ENCODE results near the gene PPT2. TPM values are rescaled to one million over a fixed set of nuclear protein-coding genes. Genes with fewer than 3 reads are reported as not detected.

PPT2 gene
- total RNA-seq, 1 experiment from 2014 or later: 14.4 TPM

- no peak within 1 kb of the TSS for H2AFZ ChIP-seq (ENCODE audit: low read length)
Observed at GRCh38 chr6:32151863-32152768, 1.8 kb upstream of the PPT2 start, which contains the start of gene PRRT1. Gene PRRT1 (minus strand): TSS chr6:32151939. CDS start chr6:32151827, 112 bp downstream.

GRCh38 chr6:32152769-32153563 is 975 bp upstream of the PPT2 start:
- Histone ChIP-seq H3K27me3 (ENCODE audit: low read length) (no peaks in the 10 kb centered on the region), H2AFZ (ENCODE audit: low read length) (no peak overlapping the region), H3K9me3 (ENCODE audit: low read length) (no peaks in the 10 kb centered on the region), H3K9me2 (replicated peaks; ENCODE audit: insufficient read depth, low read length) (no peaks in the 10 kb centered on the region), H3K4me1 (ENCODE audit: low read length) (peaks cover 22% of the 10 kb centered on the region), H3K4me2 (ENCODE audit: low read depth, low read length, poor library complexity, severe bottlenecking) (peak overlapping the region; percentile 80), H3K27ac (ENCODE audit: low read length) (no peak overlapping the region), H4K20me1 (ENCODE audit: insufficient read depth, low read depth, low read length) (no peaks in the 10 kb centered on the region), H3K79me2 (ENCODE audit: low read length) (peaks cover 10% of the 10 kb centered on the region; the same call in 1 of the 2 replicates), H3K36me3 (ENCODE audit: insufficient read depth, low read length) (peaks cover 4% of the 10 kb centered on the region; the same call in 1 of the 2 replicates), H3K4me3 (ENCODE audit: low read length) (peak overlapping the region; percentile 74; the same call in 1 of the 2 replicates), H3K9ac (ENCODE audit: low read length) (peak overlapping the region; percentile 80)
- no peak for DNase-seq

More at GRCh38 chr6:32151863-32152768, 1.8 kb upstream of the PPT2 start, which contains the start of gene PRRT1:
- H3K79me2 ChIP-seq (ENCODE audit: low read length): peaks cover 10% of the 10 kb centered on the region; the same call in 1 of the 2 replicates
- no peak within 1 kb of the TSS for H3K27ac ChIP-seq (ENCODE audit: low read length)
- H3K36me3 ChIP-seq (ENCODE audit: insufficient read depth, low read length): no peaks in the 10 kb centered on the region
- H3K9me3 ChIP-seq (ENCODE audit: low read length): no peaks in the 10 kb centered on the region
- H4K20me1 ChIP-seq (ENCODE audit: insufficient read depth, low read depth, low read length): no peaks in the 10 kb centered on the region
- peak within 1 kb of the TSS; percentile 80 for H3K4me2 ChIP-seq (ENCODE audit: low read depth, low read length, poor library complexity, severe bottlenecking)
- no peak within 1 kb of the TSS for H3K9ac ChIP-seq (ENCODE audit: low read length)
- no peak within 1 kb of the TSS for H3K4me3 ChIP-seq (ENCODE audit: low read length)
- no peaks in the 10 kb centered on the region for H3K9me2 ChIP-seq (replicated peaks; ENCODE audit: insufficient read depth, low read length)
- no peaks in the 10 kb centered on the region for H3K27me3 ChIP-seq (ENCODE audit: low read length)
- H3K4me1 ChIP-seq (ENCODE audit: low read length): peaks cover 22% of the 10 kb centered on the region
- DNase-seq: no peak

- H3K27me3 ChIP-seq (ENCODE audit: low read length): no peaks in the 10 kb centered on the region
- H3K4me1 ChIP-seq (ENCODE audit: low read length): peaks cover 29% of the 10 kb centered on the region
- H2AFZ ChIP-seq (ENCODE audit: low read length): peak overlapping the region; percentile 83; the same call in 1 of the 2 replicates
- H3K36me3 ChIP-seq (ENCODE audit: insufficient read depth, low read length): peaks cover 9% of the 10 kb centered on the region; the same call in 1 of the 2 replicates
- H3K4me3 ChIP-seq (ENCODE audit: low read length): peak overlapping the region; percentile 74
- H4K20me1 ChIP-seq (ENCODE audit: insufficient read depth, low read depth, low read length): no peaks in the 10 kb centered on the region
- no peaks in the 10 kb centered on the region for H3K9me2 ChIP-seq (replicated peaks; ENCODE audit: insufficient read depth, low read length)
- DNase-seq: peak; percentile 91
- peak overlapping the region; percentile 80 for H3K4me2 ChIP-seq (ENCODE audit: low read depth, low read length, poor library complexity, severe bottlenecking)
- H3K27ac ChIP-seq (ENCODE audit: low read length): no peak overlapping the region; the same call in 1 of the 2 replicates
- H3K9ac ChIP-seq (ENCODE audit: low read length): peak overlapping the region; percentile 80
- peaks cover 10% of the 10 kb centered on the region; the same call in 1 of the 2 replicates for H3K79me2 ChIP-seq (ENCODE audit: low read length)
- H3K9me3 ChIP-seq (ENCODE audit: low read length): no peaks in the 10 kb centered on the region
Observed at GRCh38 chr6:32154514-32155161, 697 bp downstream of the PPT2 start.

GRCh38 chr6:32156891-32157290 is 3.0 kb downstream of the PPT2 start:
- Histone ChIP-seq H3K36me3 (ENCODE audit: insufficient read depth, low read length) (peaks cover 9% of the 10 kb centered on the region; the same call in 1 of the 2 replicates), H2AFZ (ENCODE audit: low read length) (no peak overlapping the region), H3K9ac (ENCODE audit: low read length) (no peak overlapping the region), H3K9me3 (ENCODE audit: low read length) (no peaks in the 10 kb centered on the region), H3K27me3 (ENCODE audit: low read length) (no peaks in the 10 kb centered on the region), H3K4me2 (ENCODE audit: low read depth, low read length, poor library complexity, severe bottlenecking) (no peak overlapping the region), H3K79me2 (ENCODE audit: low read length) (peaks cover 10% of the 10 kb centered on the region; the same call in 1 of the 2 replicates), H3K27ac (ENCODE audit: low read length) (no peak overlapping the region), H3K4me3 (ENCODE audit: low read length) (no peak overlapping the region), H4K20me1 (ENCODE audit: insufficient read depth, low read depth, low read length) (no peaks in the 10 kb centered on the region), H3K9me2 (replicated peaks; ENCODE audit: insufficient read depth, low read length) (no peaks in the 10 kb centered on the region), H3K4me1 (ENCODE audit: low read length) (peaks cover 29% of the 10 kb centered on the region)
- no peak for DNase-seq

- no peaks in the 10 kb centered on the region for H4K20me1 ChIP-seq (ENCODE audit: insufficient read depth, low read depth, low read length)
- DNase-seq: no peak
- H3K9ac ChIP-seq (ENCODE audit: low read length): no peak overlapping the region
- no peaks in the 10 kb centered on the region for H3K9me2 ChIP-seq (replicated peaks; ENCODE audit: insufficient read depth, low read length)
- H3K79me2 ChIP-seq (ENCODE audit: low read length): peaks cover 10% of the 10 kb centered on the region; the same call in 1 of the 2 replicates
- H3K9me3 ChIP-seq (ENCODE audit: low read length): no peaks in the 10 kb centered on the region
- no peak overlapping the region for H2AFZ ChIP-seq (ENCODE audit: low read length)
- H3K36me3 ChIP-seq (ENCODE audit: insufficient read depth, low read length): peaks cover 9% of the 10 kb centered on the region; the same call in 1 of the 2 replicates
- H3K4me3 ChIP-seq (ENCODE audit: low read length): no peak overlapping the region
- H3K27me3 ChIP-seq (ENCODE audit: low read length): no peaks in the 10 kb centered on the region
- no peak overlapping the region for H3K4me2 ChIP-seq (ENCODE audit: low read depth, low read length, poor library complexity, severe bottlenecking)
- peaks cover 25% of the 10 kb centered on the region for H3K4me1 ChIP-seq (ENCODE audit: low read length)
- no peak overlapping the region for H3K27ac ChIP-seq (ENCODE audit: low read length)
Observed at GRCh38 chr6:32158052-32158451, 4.1 kb downstream of the PPT2 start.

- H3K4me1 ChIP-seq (ENCODE audit: low read length): peaks cover 10% of the 10 kb centered on the region
- no peak overlapping the region for H3K27ac ChIP-seq (ENCODE audit: low read length)
- H3K9me2 ChIP-seq (replicated peaks; ENCODE audit: insufficient read depth, low read length): no peaks in the 10 kb centered on the region
- no peak for DNase-seq
- peaks cover 4% of the 10 kb centered on the region; the same call in 1 of the 2 replicates for H3K36me3 ChIP-seq (ENCODE audit: insufficient read depth, low read length)
- no peak overlapping the region for H3K4me2 ChIP-seq (ENCODE audit: low read depth, low read length, poor library complexity, severe bottlenecking)
- no peaks in the 10 kb centered on the region for H3K27me3 ChIP-seq (ENCODE audit: low read length)
- no peaks in the 10 kb centered on the region for H3K9me3 ChIP-seq (ENCODE audit: low read length)
- H3K79me2 ChIP-seq (ENCODE audit: low read length): no peaks in the 10 kb centered on the region
- H3K4me3 ChIP-seq (ENCODE audit: low read length): no peak overlapping the region
- no peaks in the 10 kb centered on the region for H4K20me1 ChIP-seq (ENCODE audit: insufficient read depth, low read depth, low read length)
- H2AFZ ChIP-seq (ENCODE audit: low read length): no peak overlapping the region
- no peak overlapping the region for H3K9ac ChIP-seq (ENCODE audit: low read length)
Observed at GRCh38 chr6:32163559-32164258, 9.8 kb downstream of the PPT2 start.

GRCh38 chr6:32164295-32164694 is 10.4 kb downstream of the PPT2 start, which contains the start of gene EGFL8:
Gene EGFL8 (plus strand): TSS chr6:32164595. CDS start chr6:32166166, 1,571 bp downstream.
- peaks cover 12% of the 10 kb centered on the region for H3K4me1 ChIP-seq (ENCODE audit: low read length)
- H3K9me3 ChIP-seq (ENCODE audit: low read length): no peaks in the 10 kb centered on the region
- peaks cover 7% of the 10 kb centered on the region; the same call in 1 of the 2 replicates for H3K36me3 ChIP-seq (ENCODE audit: insufficient read depth, low read length)
- H3K9ac ChIP-seq (ENCODE audit: low read length): no peak within 1 kb of the TSS
- H3K27me3 ChIP-seq (ENCODE audit: low read length): no peaks in the 10 kb centered on the region
- H4K20me1 ChIP-seq (ENCODE audit: insufficient read depth, low read depth, low read length): no peaks in the 10 kb centered on the region
- no peak within 1 kb of the TSS for H3K27ac ChIP-seq (ENCODE audit: low read length)
- no peak within 1 kb of the TSS for H2AFZ ChIP-seq (ENCODE audit: low read length)
- DNase-seq: no peak
- no peaks in the 10 kb centered on the region for H3K79me2 ChIP-seq (ENCODE audit: low read length)
- H3K4me3 ChIP-seq (ENCODE audit: low read length): no peak within 1 kb of the TSS
- no peak within 1 kb of the TSS for H3K4me2 ChIP-seq (ENCODE audit: low read depth, low read length, poor library complexity, severe bottlenecking)
- H3K9me2 ChIP-seq (replicated peaks; ENCODE audit: insufficient read depth, low read length): no peaks in the 10 kb centered on the region
